ENCODE results near the gene FBN1.

FBN1 gene

GRCh38 chr15:48388910-48389309 is 256.6 kb downstream of the FBN1 start:
- DNase-seq, result no peak

GRCh38 chr15:48388016-48388851 is 257.3 kb downstream of the FBN1 start:
- DNase-seq, result no peak

- no peak for DNase-seq
These were observed 260.3 kb downstream of the FBN1 start for GRCh38 chr15:48385031-48385830.

GRCh38 chr15:48384616-48385015 is 260.9 kb downstream of the FBN1 start:
- DNase-seq, result no peak

GRCh38 chr15:48383031-48383430 is 262.5 kb downstream of the FBN1 start:
- no peak for DNase-seq

GRCh38 chr15:48381861-48382260 is 263.6 kb downstream of the FBN1 start:
- no peak for DNase-seq

GRCh38 chr15:48380198-48380597 is 265.3 kb downstream of the FBN1 start:
- DNase-seq, result no peak

- no peak for DNase-seq
These were observed 269.7 kb downstream of the FBN1 start for GRCh38 chr15:48375767-48376166.

- no peak for DNase-seq
These were observed 271.0 kb downstream of the FBN1 start for GRCh38 chr15:48374472-48374871.

- no peak for DNase-seq
These were observed 271.6 kb downstream of the FBN1 start for GRCh38 chr15:48373821-48374451.

GRCh38 chr15:48371961-48372360 is 273.5 kb downstream of the FBN1 start:
- no peak for DNase-seq

- no peak for DNase-seq
These were observed 274.0 kb downstream of the FBN1 start for GRCh38 chr15:48371550-48371949.

- DNase-seq, result peak; percentile 65
These were observed 275.0 kb downstream of the FBN1 start for GRCh38 chr15:48370460-48370859.

GRCh38 chr15:48367483-48367882 is 278.0 kb downstream of the FBN1 start:
- no peak for DNase-seq

- DNase-seq, result no peak
These were observed 278.8 kb downstream of the FBN1 start for GRCh38 chr15:48366584-48367312.

- no peak for DNase-seq
These were observed 279.9 kb downstream of the FBN1 start for GRCh38 chr15:48365575-48365974.

- DNase-seq, result no peak
These were observed 282.0 kb downstream of the FBN1 start for GRCh38 chr15:48363474-48363873.

- DNase-seq, result no peak
These were observed 283.8 kb downstream of the FBN1 start for GRCh38 chr15:48361685-48362084.

GRCh38 chr15:48360841-48361240 is 284.7 kb downstream of the FBN1 start:
- DNase-seq, result no peak
